Karpas-422 (cell line): ENCODE data around the gene C1orf198. TPM values are rescaled to one million over a fixed set of nuclear protein-coding genes. Genes with fewer than 3 reads are reported as not detected.
A peak's percentile ranks its signal among the peaks of the same experiment; 100 is the strongest.

Experiments
- DNase-seq: peaks from one replicate; pipeline ENCODE4 v3.0.0-alpha.2; 2015
- H2AFZ ChIP-seq: fragments of 200-600 bp; sonication (generic); 2 replicates; pipeline ENCODE4 v1.6.1; 2014; ENCODE audit warnings: antibody characterized with exemption, low read length, mixed read lengths
- H3K27ac ChIP-seq: fragments of 200-600 bp; sonication (generic); 2 replicates; pipeline ENCODE4 v1.5.1; 2014; ENCODE audit warnings: mild to moderate bottlenecking, low read length, moderate library complexity
- H3K27me3 ChIP-seq: fragments of 200-600 bp; sonication (generic); 2 replicates; pipeline ENCODE4 v1.6.1; 2014; ENCODE audit warnings: low read length, mixed read lengths
- H3K36me3 ChIP-seq: fragments of 200-600 bp; sonication (generic); 2 replicates; pipeline ENCODE4 v1.6.1; 2014; ENCODE audit warnings: low read length, mixed read lengths; ENCODE audit not compliant: insufficient read depth
- H3K4me1 ChIP-seq: fragments of 200-600 bp; sonication (generic); 2 replicates; pipeline ENCODE4 v1.6.1; 2014; ENCODE audit warnings: mild to moderate bottlenecking, low read length, mixed read lengths
- H3K4me2 ChIP-seq: fragments of 200-600 bp; sonication (generic); 2 replicates; pipeline ENCODE4 v1.6.1; 2014; ENCODE audit warnings: low read length, low read depth, mild to moderate bottlenecking; ENCODE audit not compliant: poor library complexity, severe bottlenecking
- H3K4me3 ChIP-seq: fragments of 200-600 bp; sonication (generic); 2 replicates; pipeline ENCODE4 v1.5.1; 2014; ENCODE audit warnings: mild to moderate bottlenecking, antibody characterized with exemption, low read length, mixed read lengths
- H3K79me2 ChIP-seq: fragments of 200-600 bp; sonication (generic); 2 replicates; pipeline ENCODE4 v1.6.1; 2014; ENCODE audit warnings: mild to moderate bottlenecking, low read length, mixed read lengths
- H3K9ac ChIP-seq: fragments of 200-600 bp; sonication (generic); 2 replicates; pipeline ENCODE4 v1.6.0; 2014; ENCODE audit warnings: low read length
- H3K9me2 ChIP-seq: fragments of 200-600 bp; sonication (generic), shearing (Covaris generic); replicated peaks from 2 replicates; pipeline ENCODE4 v1.6.0; 2014; ENCODE audit warnings: mild to moderate bottlenecking, low read length, moderate library complexity; ENCODE audit not compliant: insufficient read depth
- H3K9me3 ChIP-seq: fragments of 300-700, 200-600 bp; sonication (generic); 2 replicates; pipeline ENCODE4 v1.6.1; 2014; ENCODE audit warnings: low read length, mixed read lengths
- H4K20me1 ChIP-seq: fragments of 200-600 bp; sonication (generic); 2 replicates; pipeline ENCODE4 v1.6.1; 2014; ENCODE audit warnings: mild to moderate bottlenecking, antibody characterized with exemption, low read length, low read depth; ENCODE audit not compliant: insufficient read depth
- total RNA-seq: library from RNA; depleted of rRNA; stranded (reverse); fragments of >200 nt; shearing (Covaris generic); gene quantifications from 2 replicates; pipeline ENCODE4 v1.2.3, GENCODE V29; 2014; ENCODE audit warnings: low replicate concordance

C1orf198 gene
- total RNA-seq, 1 experiment from 2014 or later, result 3.7 TPM

DNA sequence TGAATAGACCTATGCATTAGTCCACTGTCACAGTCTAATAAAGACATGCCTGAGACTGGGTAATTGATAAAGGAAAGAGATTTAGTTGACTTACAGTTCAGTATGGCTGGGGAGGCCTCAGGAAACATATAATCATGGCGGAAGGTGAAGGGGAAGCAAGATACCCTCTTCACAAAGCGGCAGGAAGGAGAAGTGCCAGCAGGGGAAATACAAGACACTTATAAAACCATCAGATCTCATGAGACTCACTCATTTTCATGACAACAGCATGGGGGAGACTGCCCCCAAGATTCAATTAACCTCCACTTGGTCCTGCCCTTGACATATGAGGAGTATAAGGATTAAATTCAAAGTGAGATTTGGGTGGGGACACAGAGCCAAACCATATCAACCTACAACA, 61.8 kb downstream of the C1orf198 start:
- Histone ChIP-seq H2AFZ (no peak overlapping the region), H3K4me1 (peaks cover 3% of the 10 kb centered on the region; the same call in 1 of the 2 replicates), H3K36me3 (no peaks in the 10 kb centered on the region), H3K79me2 (no peaks in the 10 kb centered on the region), H3K9me3 (no peaks in the 10 kb centered on the region), H3K9me2 (no peaks in the 10 kb centered on the region), H3K27ac (no peak overlapping the region), H3K27me3 (no peaks in the 10 kb centered on the region), H3K9ac (no peak overlapping the region), H3K4me3 (no peak overlapping the region), H3K4me2 (no peak overlapping the region), H4K20me1 (no peaks in the 10 kb centered on the region)
- DNase-seq, result no peak

DNA sequence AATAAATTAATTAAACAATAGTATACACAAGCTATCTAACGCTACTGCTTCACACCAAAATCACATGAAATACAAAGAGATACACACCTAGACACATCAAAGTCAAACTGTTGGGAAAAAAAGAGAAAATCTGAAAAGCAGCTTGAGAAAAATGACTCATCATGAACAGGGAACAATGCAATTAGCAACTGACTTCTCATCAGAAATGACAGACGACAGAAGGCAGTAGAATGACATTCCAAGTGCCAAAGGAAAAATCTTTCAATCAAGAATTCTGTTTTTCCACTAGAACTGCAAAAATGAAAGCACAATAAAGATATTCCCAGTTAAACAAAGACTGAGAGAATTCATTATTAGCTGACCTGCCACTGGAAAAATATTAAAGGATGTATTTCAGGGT, 63.9 kb downstream of the C1orf198 start:
- H3K4me2 ChIP-seq, result no peak overlapping the region
- no peaks in the 10 kb centered on the region for H4K20me1 ChIP-seq
- no peak for DNase-seq
- H3K27me3 ChIP-seq, result no peaks in the 10 kb centered on the region
- no peak overlapping the region for H3K4me3 ChIP-seq
- no peaks in the 10 kb centered on the region for H3K79me2 ChIP-seq
- H3K4me1 ChIP-seq, result peaks cover 3% of the 10 kb centered on the region; the same call in 1 of the 2 replicates
- no peak overlapping the region for H2AFZ ChIP-seq
- H3K9me3 ChIP-seq, result no peaks in the 10 kb centered on the region
- no peak overlapping the region for H3K27ac ChIP-seq
- H3K36me3 ChIP-seq, result no peaks in the 10 kb centered on the region
- H3K9me2 ChIP-seq, result no peaks in the 10 kb centered on the region
- H3K9ac ChIP-seq, result no peak overlapping the region

DNA sequence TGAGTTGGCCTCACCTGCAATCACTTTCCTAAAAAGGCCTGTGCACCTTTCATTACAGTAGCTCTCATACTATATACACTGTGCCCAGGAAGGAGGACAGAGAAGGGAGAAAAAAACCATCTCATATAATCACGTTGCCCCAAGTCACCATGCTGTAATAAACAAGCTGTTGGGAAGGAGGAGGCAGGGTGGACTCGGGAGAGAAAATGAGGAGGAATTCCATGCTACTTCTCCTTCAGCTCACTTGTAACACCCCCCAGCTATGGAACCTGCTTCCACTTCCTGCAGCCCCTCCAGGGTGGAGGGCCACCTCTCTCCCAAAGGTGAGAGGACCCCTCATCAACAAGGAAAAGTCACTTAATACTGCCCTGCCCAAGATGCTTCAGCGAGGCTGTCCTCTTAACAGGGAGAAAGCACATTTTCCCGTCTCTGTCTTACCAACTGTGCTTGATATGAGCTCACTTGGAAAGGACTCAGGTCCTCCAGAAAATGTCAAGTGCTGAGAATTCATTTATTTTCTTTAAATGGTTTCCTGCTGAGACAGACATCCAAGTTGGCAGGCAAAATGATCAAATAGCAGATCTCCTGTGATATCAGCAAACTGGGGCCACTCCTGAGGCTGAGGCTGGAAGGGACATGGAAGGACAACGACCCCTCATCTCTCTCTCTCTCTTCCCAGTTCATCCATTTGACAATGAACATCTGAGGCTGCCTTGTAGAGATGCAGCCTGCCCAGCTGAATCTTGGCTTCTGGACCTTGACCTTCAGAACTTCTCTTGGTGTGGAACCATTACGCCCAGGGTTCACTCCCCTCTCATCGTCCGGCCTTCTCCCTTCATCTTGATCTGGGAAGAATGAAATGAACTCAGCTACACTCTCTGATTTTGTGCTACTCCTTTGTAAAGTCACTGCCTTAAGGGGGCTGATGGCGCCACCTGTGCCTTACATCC, 67.2 kb downstream of the C1orf198 start:
- Histone ChIP-seq H3K4me1 (no peaks in the 10 kb centered on the region), H3K79me2 (no peaks in the 10 kb centered on the region), H3K27ac (no peak overlapping the region), H4K20me1 (no peaks in the 10 kb centered on the region), H3K4me2 (no peak overlapping the region), H3K4me3 (no peak overlapping the region), H3K9ac (no peak overlapping the region), H3K9me2 (no peaks in the 10 kb centered on the region), H3K36me3 (no peaks in the 10 kb centered on the region), H3K9me3 (no peaks in the 10 kb centered on the region), H2AFZ (no peak overlapping the region), H3K27me3 (no peaks in the 10 kb centered on the region)
- no peak for DNase-seq

- Histone ChIP-seq H3K9me2 (no peaks in the 10 kb centered on the region), H3K27me3 (no peaks in the 10 kb centered on the region), H3K4me1 (no peaks in the 10 kb centered on the region), H3K9me3 (no peaks in the 10 kb centered on the region), H3K27ac (no peak overlapping the region), H4K20me1 (no peaks in the 10 kb centered on the region), H2AFZ (no peak overlapping the region), H3K4me2 (no peak overlapping the region), H3K79me2 (no peaks in the 10 kb centered on the region), H3K4me3 (no peak overlapping the region), H3K36me3 (no peaks in the 10 kb centered on the region), H3K9ac (no peak overlapping the region)
- DNase-seq, result no peak
These were observed 69.8 kb downstream of the C1orf198 start for GRCh38 chr1:230798491-230798890.

GRCh38 chr1:230797942-230798365, 70.4 kb downstream of the C1orf198 start:
- Histone ChIP-seq H2AFZ (no peak overlapping the region), H3K79me2 (no peaks in the 10 kb centered on the region), H3K4me1 (no peaks in the 10 kb centered on the region), H3K36me3 (no peaks in the 10 kb centered on the region), H3K9ac (no peak overlapping the region), H4K20me1 (no peaks in the 10 kb centered on the region), H3K4me3 (no peak overlapping the region), H3K9me3 (no peaks in the 10 kb centered on the region), H3K4me2 (no peak overlapping the region), H3K27ac (no peak overlapping the region), H3K27me3 (no peaks in the 10 kb centered on the region), H3K9me2 (no peaks in the 10 kb centered on the region)
- DNase-seq, result peak; percentile 51

- no peak for DNase-seq
- H3K9ac ChIP-seq, result no peak overlapping the region
- no peaks in the 10 kb centered on the region for H3K9me2 ChIP-seq
- H3K36me3 ChIP-seq, result no peaks in the 10 kb centered on the region
- H3K4me1 ChIP-seq, result no peaks in the 10 kb centered on the region
- H3K27me3 ChIP-seq, result no peaks in the 10 kb centered on the region
- H3K4me3 ChIP-seq, result no peak overlapping the region
- no peaks in the 10 kb centered on the region for H3K9me3 ChIP-seq
- no peaks in the 10 kb centered on the region for H4K20me1 ChIP-seq
- no peak overlapping the region for H3K27ac ChIP-seq
- H2AFZ ChIP-seq, result no peak overlapping the region
- H3K79me2 ChIP-seq, result no peaks in the 10 kb centered on the region
- H3K4me2 ChIP-seq, result no peak overlapping the region
These were observed 70.9 kb downstream of the C1orf198 start for GRCh38 chr1:230797376-230797920.

DNA sequence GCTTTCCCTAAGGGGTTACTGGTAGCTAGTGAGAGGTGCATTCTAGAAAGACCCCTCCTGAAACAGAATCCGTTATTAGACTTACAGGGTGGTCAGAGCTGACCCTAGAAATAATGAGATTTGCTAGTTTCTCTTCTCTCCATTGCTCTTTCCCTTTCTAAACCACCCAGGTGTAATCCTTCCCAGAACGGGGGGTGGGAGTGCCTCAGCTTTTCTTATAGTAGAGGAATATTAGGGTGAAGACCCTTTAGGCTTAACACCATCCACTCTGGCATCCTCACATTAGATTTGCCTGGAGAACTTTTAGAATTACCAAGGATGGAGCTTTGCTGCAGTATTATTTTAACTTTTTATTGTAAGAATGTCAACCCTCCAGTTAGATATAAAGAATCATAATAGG, 71.7 kb downstream of the C1orf198 start:
- Histone ChIP-seq H3K4me3 (no peak overlapping the region), H3K36me3 (no peaks in the 10 kb centered on the region), H3K27ac (no peak overlapping the region), H3K9ac (no peak overlapping the region), H3K27me3 (no peaks in the 10 kb centered on the region), H3K9me3 (no peaks in the 10 kb centered on the region), H3K4me2 (no peak overlapping the region), H4K20me1 (no peaks in the 10 kb centered on the region), H2AFZ (no peak overlapping the region), H3K4me1 (no peaks in the 10 kb centered on the region), H3K79me2 (no peaks in the 10 kb centered on the region), H3K9me2 (no peaks in the 10 kb centered on the region)
- DNase-seq, result no peak

DNA sequence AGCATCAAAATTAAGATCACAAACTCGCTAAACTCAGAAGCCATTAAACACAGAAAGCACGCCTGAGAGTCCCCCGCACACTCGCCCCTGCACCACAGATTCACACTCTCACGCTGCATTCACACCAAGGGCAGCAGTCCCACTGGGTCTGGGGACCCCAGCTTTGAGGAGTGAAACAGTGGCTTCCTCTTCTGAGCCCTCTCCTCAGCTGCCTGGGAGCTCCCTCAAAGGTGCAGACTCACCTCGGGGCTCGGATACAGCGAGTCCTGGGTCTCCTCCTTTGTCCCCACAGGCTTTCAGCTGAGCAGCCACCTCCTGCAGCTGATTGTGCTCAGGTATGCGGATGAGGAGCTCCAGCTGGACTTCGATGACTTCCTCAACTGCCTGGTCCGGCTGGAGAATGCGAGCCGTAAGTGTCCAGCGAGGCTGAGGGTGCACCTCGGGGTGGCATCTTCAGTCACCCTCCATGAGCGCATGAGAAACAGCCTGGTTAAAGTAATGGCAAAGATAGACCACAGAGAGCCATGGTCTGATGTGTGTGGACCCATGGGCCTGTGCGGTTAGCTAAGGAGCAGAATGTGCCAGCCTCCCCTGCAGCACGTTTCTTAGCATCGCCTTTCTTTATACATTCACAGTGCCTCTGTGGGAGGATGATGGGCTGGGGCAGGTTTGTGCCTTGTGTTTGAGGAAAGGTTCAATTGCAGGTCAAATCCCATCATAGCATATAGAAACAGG, 73.3 kb downstream of the C1orf198 start:
- H3K9me3 ChIP-seq, result no peaks in the 10 kb centered on the region
- H3K27me3 ChIP-seq, result no peaks in the 10 kb centered on the region
- H3K9me2 ChIP-seq, result no peaks in the 10 kb centered on the region
- no peak overlapping the region for H3K4me3 ChIP-seq
- H2AFZ ChIP-seq, result no peak overlapping the region
- H3K36me3 ChIP-seq, result no peaks in the 10 kb centered on the region
- H3K27ac ChIP-seq, result no peak overlapping the region
- DNase-seq, result no peak
- H3K4me1 ChIP-seq, result no peaks in the 10 kb centered on the region
- no peaks in the 10 kb centered on the region for H4K20me1 ChIP-seq
- no peak overlapping the region for H3K9ac ChIP-seq
- no peak overlapping the region for H3K4me2 ChIP-seq
- H3K79me2 ChIP-seq, result no peaks in the 10 kb centered on the region
